ENCODE results near the gene OOSP3.

OOSP3 gene, protein sequence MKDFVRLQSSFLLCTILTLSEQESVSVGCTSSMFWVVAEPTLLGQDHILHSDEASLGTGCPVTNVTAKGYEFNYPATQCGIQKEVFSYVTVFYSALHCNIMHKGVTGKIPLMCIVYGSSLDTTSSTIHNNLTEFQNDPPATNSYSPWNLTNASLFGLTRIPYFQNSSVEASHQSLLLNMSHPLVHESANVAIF

DNA sequence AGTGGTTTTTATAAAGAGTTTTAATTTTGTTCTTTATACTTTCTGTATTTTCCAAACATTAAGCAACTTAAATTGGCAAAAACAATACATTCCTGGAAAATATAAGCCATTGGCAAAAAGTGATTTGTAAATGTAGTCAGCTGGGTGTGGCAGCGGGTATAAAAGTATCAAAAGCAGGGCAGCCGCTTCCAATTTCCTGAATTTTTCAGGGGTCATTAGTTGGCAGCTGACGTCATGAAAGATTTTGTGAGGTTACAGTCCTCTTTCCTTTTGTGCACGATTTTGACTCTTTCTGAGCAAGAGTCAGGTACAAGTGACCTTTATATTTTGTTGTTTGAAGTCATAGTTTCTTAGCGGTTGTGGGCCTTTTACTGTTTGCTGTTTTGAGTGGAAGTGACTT, at the start of gene OOSP3:
Gene OOSP3, plus strand, starts transcription at position 208 of the 400 bp plus-strand sequence. Its CDS starts 27 bp downstream, at position 235.
- H3F3A ChIP-seq (ENCODE audit: insufficient read depth, low read length) = no peaks in the 10 kb centered on the region
- no peak within 1 kb of the TSS for H3K9ac ChIP-seq (ENCODE audit: low read length)
- DNase-seq = no peak
- TF ChIP-seq EZH2phosphoT487 (IDR thresholded peaks at IDR 0.05; ENCODE audit: low read length) = no peak
- TF ChIP-seq EZH2 (optimal IDR thresholded peaks at IDR 0.05; ENCODE audit: low read depth, low read length) = no peak
- TF ChIP-seq, protein P1, sequence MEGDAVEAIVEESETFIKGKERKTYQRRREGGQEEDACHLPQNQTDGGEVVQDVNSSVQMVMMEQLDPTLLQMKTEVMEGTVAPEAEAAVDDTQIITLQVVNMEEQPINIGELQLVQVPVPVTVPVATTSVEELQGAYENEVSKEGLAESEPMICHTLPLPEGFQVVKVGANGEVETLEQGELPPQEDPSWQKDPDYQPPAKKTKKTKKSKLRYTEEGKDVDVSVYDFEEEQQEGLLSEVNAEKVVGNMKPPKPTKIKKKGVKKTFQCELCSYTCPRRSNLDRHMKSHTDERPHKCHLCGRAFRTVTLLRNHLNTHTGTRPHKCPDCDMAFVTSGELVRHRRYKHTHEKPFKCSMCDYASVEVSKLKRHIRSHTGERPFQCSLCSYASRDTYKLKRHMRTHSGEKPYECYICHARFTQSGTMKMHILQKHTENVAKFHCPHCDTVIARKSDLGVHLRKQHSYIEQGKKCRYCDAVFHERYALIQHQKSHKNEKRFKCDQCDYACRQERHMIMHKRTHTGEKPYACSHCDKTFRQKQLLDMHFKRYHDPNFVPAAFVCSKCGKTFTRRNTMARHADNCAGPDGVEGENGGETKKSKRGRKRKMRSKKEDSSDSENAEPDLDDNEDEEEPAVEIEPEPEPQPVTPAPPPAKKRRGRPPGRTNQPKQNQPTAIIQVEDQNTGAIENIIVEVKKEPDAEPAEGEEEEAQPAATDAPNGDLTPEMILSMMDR (IDR thresholded peaks at IDR 0.05; ENCODE audit: low read length) = no peak
- H3K79me2 ChIP-seq (ENCODE audit: low read length) = no peaks in the 10 kb centered on the region
- no peaks in the 10 kb centered on the region for H3K36me3 ChIP-seq (replicated peaks; ENCODE audit: insufficient read depth, low read length)
- no peak within 1 kb of the TSS for H3K4me2 ChIP-seq (ENCODE audit: low read depth, low read length)
- no peak within 1 kb of the TSS for H2AFZ ChIP-seq (ENCODE audit: low read length)
- no peaks in the 10 kb centered on the region for H3K27me3 ChIP-seq (replicated peaks; ENCODE audit: insufficient read depth, low read length)
- no peak within 1 kb of the TSS for H3K27ac ChIP-seq (ENCODE audit: low read length)
- H3K9me3 ChIP-seq (replicated peaks; ENCODE audit: insufficient read depth, low read length) = no peaks in the 10 kb centered on the region
- no peaks in the 10 kb centered on the region for H4K20me1 ChIP-seq (ENCODE audit: insufficient read depth, low read length)
- no peak within 1 kb of the TSS for H3K4me3 ChIP-seq (ENCODE audit: low read length)
- no peaks in the 10 kb centered on the region for H3K4me1 ChIP-seq (ENCODE audit: low read length)
- H3K9me2 ChIP-seq (replicated peaks; ENCODE audit: insufficient read depth, low read length) = no peaks in the 10 kb centered on the region

DNA sequence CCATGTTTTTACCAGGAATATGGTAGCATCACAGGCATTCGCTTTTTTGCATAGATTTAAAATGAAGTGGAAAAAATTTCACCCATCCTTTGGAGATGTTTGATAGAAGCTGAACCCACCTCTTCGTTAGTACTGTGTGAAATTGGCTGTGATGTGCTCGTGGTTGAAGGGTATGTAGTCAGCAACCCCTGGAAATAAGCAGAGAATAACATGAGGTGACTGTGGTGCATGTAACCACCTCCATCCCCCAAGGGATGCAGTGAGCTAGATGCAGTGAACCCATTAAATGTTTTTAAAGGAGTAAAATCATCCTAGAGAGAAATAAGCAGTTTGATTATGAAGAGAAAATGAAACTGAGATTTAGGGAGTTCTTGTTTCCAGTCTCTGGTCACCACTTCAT, 49.2 kb upstream of the OOSP3 start:
- DNase-seq = no peak

DNA sequence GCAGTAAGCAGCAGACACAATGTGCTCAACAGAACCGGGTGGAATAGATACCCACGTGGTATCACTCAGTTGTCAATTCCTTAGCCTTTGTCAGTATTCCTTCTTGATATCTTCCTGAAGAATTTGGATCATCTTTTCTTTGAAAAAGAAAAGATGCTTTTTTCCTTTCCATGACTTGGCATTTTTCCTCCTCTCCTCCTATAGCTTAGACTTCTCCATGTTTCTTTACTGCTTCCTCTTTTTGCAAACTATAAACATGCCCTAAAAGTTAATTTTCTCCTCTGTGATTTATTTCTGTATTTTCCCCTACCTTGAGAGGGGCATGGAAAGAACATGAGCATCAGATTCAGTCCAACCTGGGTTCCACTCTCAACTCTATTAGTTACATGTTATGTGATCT, 45.0 kb upstream of the OOSP3 start:
- H3F3A ChIP-seq (ENCODE audit: insufficient read depth, low read length) = no peaks in the 10 kb centered on the region
- H3K4me3 ChIP-seq (ENCODE audit: low read length) = no peak overlapping the region
- H3K4me2 ChIP-seq (ENCODE audit: low read depth, low read length) = no peak overlapping the region
- no peak overlapping the region for H3K9ac ChIP-seq (ENCODE audit: low read length)
- H4K20me1 ChIP-seq (ENCODE audit: insufficient read depth, low read length) = no peaks in the 10 kb centered on the region
- no peak for DNase-seq
- TF ChIP-seq EZH2 (optimal IDR thresholded peaks at IDR 0.05; ENCODE audit: low read depth, low read length) (no peak), EZH2phosphoT487 (IDR thresholded peaks at IDR 0.05; ENCODE audit: low read length) (no peak)
- TF ChIP-seq, protein P1 (IDR thresholded peaks at IDR 0.05; ENCODE audit: low read length) = no peak
- H3K36me3 ChIP-seq (replicated peaks; ENCODE audit: insufficient read depth, low read length) = no peaks in the 10 kb centered on the region
- no peak overlapping the region for H3K27ac ChIP-seq (ENCODE audit: low read length)
- H3K9me2 ChIP-seq (replicated peaks; ENCODE audit: insufficient read depth, low read length) = no peaks in the 10 kb centered on the region
- no peaks in the 10 kb centered on the region for H3K27me3 ChIP-seq (replicated peaks; ENCODE audit: insufficient read depth, low read length)
- H3K79me2 ChIP-seq (ENCODE audit: low read length) = no peaks in the 10 kb centered on the region
- no peak overlapping the region for H2AFZ ChIP-seq (ENCODE audit: low read length)
- H3K9me3 ChIP-seq (replicated peaks; ENCODE audit: insufficient read depth, low read length) = no peaks in the 10 kb centered on the region
- H3K4me1 ChIP-seq (ENCODE audit: low read length) = peaks cover 7% of the 10 kb centered on the region; the same call in 1 of the 2 replicates

More for the DNA sequence above, 49.2 kb upstream of the OOSP3 start:
- Histone ChIP-seq H4K20me1 (ENCODE audit: insufficient read depth, low read length) (no peaks in the 10 kb centered on the region), H3K36me3 (replicated peaks; ENCODE audit: insufficient read depth, low read length) (no peaks in the 10 kb centered on the region), H3K9me2 (replicated peaks; ENCODE audit: insufficient read depth, low read length) (no peaks in the 10 kb centered on the region), H3K79me2 (ENCODE audit: low read length) (no peaks in the 10 kb centered on the region), H3K4me2 (ENCODE audit: low read depth, low read length) (peak overlapping the region; percentile 43; the same call in 1 of the 2 replicates), H3K9me3 (replicated peaks; ENCODE audit: insufficient read depth, low read length) (no peaks in the 10 kb centered on the region), H3K4me1 (ENCODE audit: low read length) (peaks cover 7% of the 10 kb centered on the region; the same call in 1 of the 2 replicates), H3F3A (ENCODE audit: insufficient read depth, low read length) (no peaks in the 10 kb centered on the region), H3K27me3 (replicated peaks; ENCODE audit: insufficient read depth, low read length) (no peaks in the 10 kb centered on the region), H3K27ac (ENCODE audit: low read length) (no peak overlapping the region), H2AFZ (ENCODE audit: low read length) (no peak overlapping the region), H3K9ac (ENCODE audit: low read length) (no peak overlapping the region), H3K4me3 (ENCODE audit: low read length) (peak overlapping the region; percentile 26; the same call in 1 of the 2 replicates)
- TF ChIP-seq EZH2phosphoT487 (IDR thresholded peaks at IDR 0.05; ENCODE audit: low read length) (no peak), EZH2 (optimal IDR thresholded peaks at IDR 0.05; ENCODE audit: low read depth, low read length) (no peak)
- TF ChIP-seq, protein P1 (IDR thresholded peaks at IDR 0.05; ENCODE audit: low read length) = no peak
